ENCODE results near the gene PRAC1.

Gene PRAC1

GRCh38 chr17:48693178-48693577 lies 29.1 kb downstream of the PRAC1 start:
- Histone ChIP-seq H3K9me2 (replicated peaks; ENCODE audit: insufficient read depth, low read length) (no peaks in the 10 kb centered on the region), H4K20me1 (ENCODE audit: low read depth, low read length) (no peaks in the 10 kb centered on the region), H3K4me3 (ENCODE audit: insufficient read depth, low read length, poor library complexity, severe bottlenecking) (no peak overlapping the region), H3K79me2 (ENCODE audit: insufficient read depth, low read length) (no peaks in the 10 kb centered on the region), H3K36me3 (ENCODE audit: low read length) (no peaks in the 10 kb centered on the region), H3F3A (ENCODE audit: insufficient read depth) (no peaks in the 10 kb centered on the region), H3K9me3 (ENCODE audit: insufficient read depth, low read length) (no peaks in the 10 kb centered on the region), H2AFZ (ENCODE audit: low read depth, low read length, severe bottlenecking) (no peak overlapping the region), H3K4me2 (ENCODE audit: low read depth, low read length, poor library complexity, severe bottlenecking) (no peak overlapping the region), H3K9ac (ENCODE audit: low read length) (no peak overlapping the region), H3K27ac (ENCODE audit: low read depth, low read length) (no peak overlapping the region), H3K27me3 (ENCODE audit: low read length) (no peaks in the 10 kb centered on the region)
- TF ChIP-seq, protein P1, sequence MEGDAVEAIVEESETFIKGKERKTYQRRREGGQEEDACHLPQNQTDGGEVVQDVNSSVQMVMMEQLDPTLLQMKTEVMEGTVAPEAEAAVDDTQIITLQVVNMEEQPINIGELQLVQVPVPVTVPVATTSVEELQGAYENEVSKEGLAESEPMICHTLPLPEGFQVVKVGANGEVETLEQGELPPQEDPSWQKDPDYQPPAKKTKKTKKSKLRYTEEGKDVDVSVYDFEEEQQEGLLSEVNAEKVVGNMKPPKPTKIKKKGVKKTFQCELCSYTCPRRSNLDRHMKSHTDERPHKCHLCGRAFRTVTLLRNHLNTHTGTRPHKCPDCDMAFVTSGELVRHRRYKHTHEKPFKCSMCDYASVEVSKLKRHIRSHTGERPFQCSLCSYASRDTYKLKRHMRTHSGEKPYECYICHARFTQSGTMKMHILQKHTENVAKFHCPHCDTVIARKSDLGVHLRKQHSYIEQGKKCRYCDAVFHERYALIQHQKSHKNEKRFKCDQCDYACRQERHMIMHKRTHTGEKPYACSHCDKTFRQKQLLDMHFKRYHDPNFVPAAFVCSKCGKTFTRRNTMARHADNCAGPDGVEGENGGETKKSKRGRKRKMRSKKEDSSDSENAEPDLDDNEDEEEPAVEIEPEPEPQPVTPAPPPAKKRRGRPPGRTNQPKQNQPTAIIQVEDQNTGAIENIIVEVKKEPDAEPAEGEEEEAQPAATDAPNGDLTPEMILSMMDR (IDR thresholded peaks at IDR 0.05; ENCODE audit: insufficient read depth, low read length, poor library complexity, severe bottlenecking), result no peak
- no peak for TF ChIP-seq EZH2phosphoT487 (conservative IDR thresholded peaks at IDR 0.05; ENCODE audit: low read length)

DNA sequence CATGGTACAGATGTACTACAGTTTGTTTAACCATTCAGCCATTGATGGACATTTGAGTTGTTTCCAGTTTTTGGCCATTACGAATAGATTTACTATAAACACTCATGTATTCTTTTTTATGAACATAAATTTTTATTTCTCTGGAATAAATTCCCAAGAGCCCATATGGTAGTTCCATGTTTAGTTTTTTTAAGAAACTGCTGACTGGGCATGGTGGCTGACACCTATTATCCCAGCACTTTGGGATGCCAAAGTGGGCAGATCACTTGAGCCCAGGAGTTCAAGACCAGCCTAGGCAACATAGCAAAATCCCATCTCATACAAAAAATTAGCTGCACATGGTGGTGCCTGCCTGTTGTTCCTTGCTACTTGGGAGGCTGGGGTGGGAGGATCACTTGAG lies 30.3 kb downstream of the PRAC1 start:
- Histone ChIP-seq H3K9me3 (ENCODE audit: insufficient read depth, low read length) (no peaks in the 10 kb centered on the region), H3F3A (ENCODE audit: insufficient read depth) (no peaks in the 10 kb centered on the region), H4K20me1 (ENCODE audit: low read depth, low read length) (no peaks in the 10 kb centered on the region), H3K27me3 (ENCODE audit: low read length) (no peaks in the 10 kb centered on the region), H2AFZ (ENCODE audit: low read depth, low read length, severe bottlenecking) (no peak overlapping the region), H3K4me2 (ENCODE audit: low read depth, low read length, poor library complexity, severe bottlenecking) (no peak overlapping the region), H3K36me3 (ENCODE audit: low read length) (no peaks in the 10 kb centered on the region), H3K4me3 (ENCODE audit: insufficient read depth, low read length, poor library complexity, severe bottlenecking) (no peak overlapping the region), H3K79me2 (ENCODE audit: insufficient read depth, low read length) (no peaks in the 10 kb centered on the region), H3K27ac (ENCODE audit: low read depth, low read length) (no peak overlapping the region), H3K9ac (ENCODE audit: low read length) (no peak overlapping the region), H3K9me2 (replicated peaks; ENCODE audit: insufficient read depth, low read length) (no peaks in the 10 kb centered on the region)
- TF ChIP-seq, protein P1 (IDR thresholded peaks at IDR 0.05; ENCODE audit: insufficient read depth, low read length, poor library complexity, severe bottlenecking), result no peak
- no peak for TF ChIP-seq EZH2phosphoT487 (conservative IDR thresholded peaks at IDR 0.05; ENCODE audit: low read length)

DNA sequence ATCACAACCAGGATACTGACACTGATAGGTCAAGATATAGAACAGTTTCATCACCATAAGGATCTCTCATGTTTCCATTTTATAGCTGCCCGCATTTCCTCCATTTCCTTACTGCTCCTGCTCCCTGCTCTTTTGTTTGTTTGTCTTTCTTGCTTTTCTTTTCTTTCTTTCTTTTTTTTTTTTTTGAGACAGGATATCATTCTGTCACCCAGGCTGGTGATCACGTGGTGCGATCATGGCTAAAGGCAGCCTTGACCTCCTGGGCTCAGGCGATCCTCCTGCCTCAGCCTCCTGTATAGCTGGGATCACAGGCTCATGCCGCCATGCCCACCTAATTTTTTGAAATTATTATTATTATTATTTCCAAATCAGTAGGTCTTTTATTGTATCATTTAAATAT lies 31.7 kb downstream of the PRAC1 start:
- H4K20me1 ChIP-seq (ENCODE audit: low read depth, low read length), result no peaks in the 10 kb centered on the region
- no peaks in the 10 kb centered on the region for H3K79me2 ChIP-seq (ENCODE audit: insufficient read depth, low read length)
- H3K9me2 ChIP-seq (replicated peaks; ENCODE audit: insufficient read depth, low read length), result no peaks in the 10 kb centered on the region
- no peak overlapping the region for H3K4me2 ChIP-seq (ENCODE audit: low read depth, low read length, poor library complexity, severe bottlenecking)
- H3K27me3 ChIP-seq (ENCODE audit: low read length), result no peaks in the 10 kb centered on the region
- no peak overlapping the region for H2AFZ ChIP-seq (ENCODE audit: low read depth, low read length, severe bottlenecking)
- no peak overlapping the region for H3K4me3 ChIP-seq (ENCODE audit: insufficient read depth, low read length, poor library complexity, severe bottlenecking)
- no peaks in the 10 kb centered on the region for H3K36me3 ChIP-seq (ENCODE audit: low read length)
- H3K9me3 ChIP-seq (ENCODE audit: insufficient read depth, low read length), result no peaks in the 10 kb centered on the region
- H3K27ac ChIP-seq (ENCODE audit: low read depth, low read length), result no peak overlapping the region
- TF ChIP-seq, protein P1 (IDR thresholded peaks at IDR 0.05; ENCODE audit: insufficient read depth, low read length, poor library complexity, severe bottlenecking), result no peak
- TF ChIP-seq EZH2phosphoT487 (conservative IDR thresholded peaks at IDR 0.05; ENCODE audit: low read length), result no peak
- H3K9ac ChIP-seq (ENCODE audit: low read length), result no peak overlapping the region
- H3F3A ChIP-seq (ENCODE audit: insufficient read depth), result no peaks in the 10 kb centered on the region
